ENCODE data around the gene BICRAL.
"Not testable (repeated sequence)": the region's sequence is repeated elsewhere in the genome, so short reads cannot be mapped to it uniquely, and the experiment has no call there.

The BICRAL gene

GRCh38 chr6:42880240-42880817 lies 98.5 kb downstream of the BICRAL start:
- Mint-ChIP-seq H3K4me1 (ENCODE audit: low read depth) (peaks cover 33% of the 10 kb centered on the region), H3K4me3 (peak overlapping the region; percentile 89), H3K36me3 (ENCODE audit: low read depth) (peaks cover 42% of the 10 kb centered on the region), H3K27ac (peak overlapping the region; percentile 98)
- not testable (repeated sequence) for H3K27me3 Mint-ChIP-seq, H3K9me3 Mint-ChIP-seq

DNA sequence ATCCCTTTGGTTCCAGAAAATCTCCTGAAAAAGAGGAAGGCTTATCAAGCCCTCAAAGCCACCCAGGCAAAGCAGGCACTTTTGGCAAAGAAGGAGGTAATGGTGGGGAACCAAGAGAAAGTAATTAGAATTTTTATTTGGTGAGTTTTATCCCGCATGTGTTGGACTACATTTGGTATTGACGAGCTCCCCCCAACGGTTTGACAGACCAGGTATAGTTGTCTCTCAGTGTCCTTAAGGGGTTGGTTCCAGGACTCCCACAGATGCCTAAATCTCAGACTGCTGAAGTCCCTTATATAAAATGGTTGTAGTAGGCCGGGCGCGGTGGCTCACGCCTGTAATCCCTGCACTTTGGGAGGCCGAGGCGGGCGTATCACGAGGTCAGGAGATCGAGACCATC lies 99.0 kb downstream of the BICRAL start:
- peak overlapping the region; percentile 89 for H3K4me3 Mint-ChIP-seq
- not testable (repeated sequence) for H3K9me3 Mint-ChIP-seq, H3K27me3 Mint-ChIP-seq
- peaks cover 36% of the 10 kb centered on the region for H3K4me1 Mint-ChIP-seq (ENCODE audit: low read depth)
- H3K36me3 Mint-ChIP-seq (ENCODE audit: low read depth) = peaks cover 47% of the 10 kb centered on the region
- peak overlapping the region; percentile 98 for H3K27ac Mint-ChIP-seq

DNA sequence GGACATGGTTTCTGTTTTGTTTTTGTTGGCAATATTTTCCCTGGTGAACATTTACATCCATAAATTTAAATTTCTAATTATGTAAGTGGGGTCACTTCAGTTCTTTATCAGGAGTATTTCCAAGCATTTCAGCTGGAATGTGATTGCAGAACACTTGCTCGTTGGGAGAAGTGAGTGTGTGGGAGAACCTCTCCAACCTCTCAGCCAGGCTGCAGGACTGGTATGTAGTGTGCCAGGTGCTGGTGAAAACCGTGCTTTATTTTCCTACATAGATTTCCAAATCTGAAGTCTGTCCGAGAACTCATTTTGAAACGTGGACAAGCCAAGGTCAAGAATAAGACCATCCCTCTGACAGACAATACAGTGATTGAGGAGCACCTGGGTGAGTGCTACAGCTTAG lies 103.8 kb downstream of the BICRAL start:
- Mint-ChIP-seq H3K27ac (no peak overlapping the region), H3K36me3 (ENCODE audit: low read depth) (peaks cover 69% of the 10 kb centered on the region), H3K27me3 (no peaks in the 10 kb centered on the region), H3K4me1 (ENCODE audit: low read depth) (peaks cover 54% of the 10 kb centered on the region), H3K4me3 (no peak overlapping the region), H3K9me3 (no peaks in the 10 kb centered on the region)

DNA sequence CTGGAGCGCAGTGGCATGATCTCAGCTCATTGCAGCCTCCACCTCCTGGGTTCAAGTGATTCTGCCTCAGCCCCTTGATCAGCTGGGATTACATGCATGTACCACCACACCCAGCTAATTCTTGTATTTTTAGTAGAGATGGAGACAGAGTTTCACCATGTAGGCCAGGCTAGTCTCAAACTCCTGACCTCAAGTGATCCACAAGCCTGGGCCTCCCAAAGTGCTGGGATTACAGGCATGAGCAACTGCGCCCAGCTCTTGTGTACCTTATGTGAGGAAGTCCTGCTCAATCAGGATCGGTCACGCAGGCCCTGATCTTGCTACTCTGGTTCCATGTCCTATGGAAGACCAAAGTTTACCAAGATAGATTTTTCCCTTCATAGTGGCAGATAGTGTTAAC lies 106.3 kb downstream of the BICRAL start:
- not testable (repeated sequence) for H3K27me3 Mint-ChIP-seq
- peak overlapping the region; percentile 23 for H3K4me3 Mint-ChIP-seq

GRCh38 chr6:42889815-42890214 lies 108.0 kb downstream of the BICRAL start:
- Mint-ChIP-seq H3K27me3 (no peaks in the 10 kb centered on the region), H3K4me1 (ENCODE audit: low read depth) (peaks cover 51% of the 10 kb centered on the region), H3K4me3 (peak overlapping the region; percentile 85), H3K36me3 (ENCODE audit: low read depth) (peaks cover 41% of the 10 kb centered on the region), H3K27ac (peak overlapping the region; percentile 85), H3K9me3 (no peaks in the 10 kb centered on the region)

More for the DNA sequence above, 106.3 kb downstream of the BICRAL start:
- H3K4me1 Mint-ChIP-seq (ENCODE audit: low read depth) = peaks cover 56% of the 10 kb centered on the region
- H3K9me3 Mint-ChIP-seq, H3K27ac Mint-ChIP-seq: not testable (repeated sequence)
- peaks cover 57% of the 10 kb centered on the region for H3K36me3 Mint-ChIP-seq (ENCODE audit: low read depth)

GRCh38 chr6:42890311-42891198 lies 108.7 kb downstream of the BICRAL start:
- peak overlapping the region; percentile 85 for H3K4me3 Mint-ChIP-seq

GRCh38 chr6:42891199-42891722 lies 109.4 kb downstream of the BICRAL start:
- H3K27ac Mint-ChIP-seq = peak overlapping the region; percentile 85
- peaks cover 48% of the 10 kb centered on the region for H3K4me1 Mint-ChIP-seq (ENCODE audit: low read depth)
- H3K36me3 Mint-ChIP-seq (ENCODE audit: low read depth) = peaks cover 29% of the 10 kb centered on the region
- H3K9me3 Mint-ChIP-seq = no peaks in the 10 kb centered on the region
- peak overlapping the region; percentile 85 for H3K4me3 Mint-ChIP-seq
- no peaks in the 10 kb centered on the region for H3K27me3 Mint-ChIP-seq

More at GRCh38 chr6:42890311-42891198, 108.7 kb downstream of the BICRAL start:
- H3K27ac Mint-ChIP-seq = peak overlapping the region; percentile 85
- H3K36me3 Mint-ChIP-seq (ENCODE audit: low read depth) = peaks cover 36% of the 10 kb centered on the region
- H3K4me1 Mint-ChIP-seq (ENCODE audit: low read depth) = peaks cover 50% of the 10 kb centered on the region
- no peaks in the 10 kb centered on the region for H3K27me3 Mint-ChIP-seq
- no peaks in the 10 kb centered on the region for H3K9me3 Mint-ChIP-seq

GRCh38 chr6:42894041-42894828 lies 112.4 kb downstream of the BICRAL start:
- H3K27me3 Mint-ChIP-seq; H3K4me3 Mint-ChIP-seq; H3K9me3 Mint-ChIP-seq; H3K36me3 Mint-ChIP-seq (ENCODE audit: low read depth): not testable (repeated sequence)
- H3K4me1 Mint-ChIP-seq (ENCODE audit: low read depth) = peaks cover 32% of the 10 kb centered on the region
- peak overlapping the region; percentile 20 for H3K27ac Mint-ChIP-seq

DNA sequence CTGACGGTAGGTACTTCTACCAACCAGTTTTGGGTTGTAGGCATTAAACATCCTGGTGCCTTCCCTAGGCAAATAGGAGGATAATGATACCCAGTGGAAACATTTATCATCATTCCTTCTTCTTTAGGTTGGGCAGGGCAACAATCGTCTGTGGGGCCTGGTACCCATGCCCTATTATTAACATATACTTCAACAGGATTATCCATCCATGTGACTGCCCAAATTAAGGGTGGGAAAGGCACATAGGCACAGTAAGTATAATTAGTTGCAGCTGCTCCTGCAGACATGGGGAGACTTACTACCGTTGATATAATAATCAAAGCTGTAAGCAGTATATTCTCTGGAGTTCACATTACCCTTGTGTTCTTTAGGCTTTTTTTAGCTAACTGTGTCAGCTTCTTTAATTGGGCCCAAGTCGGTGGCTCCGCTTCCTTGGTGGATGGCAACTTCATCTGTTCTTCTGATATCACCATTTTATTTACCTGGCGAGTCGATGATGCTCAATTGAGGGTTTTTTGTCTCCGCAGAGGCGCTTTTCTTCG lies 114.4 kb downstream of the BICRAL start:
- Mint-ChIP-seq H3K27ac (no peak overlapping the region), H3K36me3 (ENCODE audit: low read depth) (no peaks in the 10 kb centered on the region), H3K9me3 (no peaks in the 10 kb centered on the region), H3K4me3 (no peak overlapping the region), H3K27me3 (no peaks in the 10 kb centered on the region), H3K4me1 (ENCODE audit: low read depth) (peaks cover 16% of the 10 kb centered on the region)

GRCh38 chr6:42898891-42899361 lies 117.1 kb downstream of the BICRAL start:
- no peak overlapping the region for H3K4me3 Mint-ChIP-seq
- no peaks in the 10 kb centered on the region for H3K27me3 Mint-ChIP-seq
- H3K4me1 Mint-ChIP-seq (ENCODE audit: low read depth) = peaks cover 15% of the 10 kb centered on the region

DNA sequence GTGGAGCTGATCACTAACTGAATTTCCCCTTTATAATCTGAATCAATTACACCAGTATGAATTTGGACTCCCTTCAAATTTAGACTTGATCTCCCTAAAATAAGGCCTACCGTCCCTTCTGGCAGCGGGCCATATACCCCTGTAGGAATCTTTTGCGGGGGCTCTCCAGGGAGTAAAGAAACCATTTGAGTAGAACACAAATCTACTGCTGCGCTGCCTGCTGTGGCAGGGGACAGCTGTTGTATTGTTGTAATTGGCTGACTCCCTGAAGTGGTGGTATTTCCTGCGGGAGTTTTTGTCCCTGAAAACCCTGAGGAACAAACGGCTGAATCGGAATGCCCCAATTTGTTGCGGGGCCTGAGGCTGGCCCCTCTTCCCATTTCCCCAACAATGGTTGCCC lies 118.0 kb downstream of the BICRAL start:
- no peaks in the 10 kb centered on the region for H3K9me3 Mint-ChIP-seq
- no peaks in the 10 kb centered on the region for H3K27me3 Mint-ChIP-seq
- H3K4me1 Mint-ChIP-seq (ENCODE audit: low read depth) = peaks cover 12% of the 10 kb centered on the region
- H3K36me3 Mint-ChIP-seq (ENCODE audit: low read depth) = no peaks in the 10 kb centered on the region
- peak overlapping the region; percentile 3 for H3K27ac Mint-ChIP-seq
- no peak overlapping the region for H3K4me3 Mint-ChIP-seq

More at GRCh38 chr6:42898891-42899361, 117.1 kb downstream of the BICRAL start:
- H3K27ac Mint-ChIP-seq = no peak overlapping the region
- H3K9me3 Mint-ChIP-seq = no peaks in the 10 kb centered on the region
- no peaks in the 10 kb centered on the region for H3K36me3 Mint-ChIP-seq (ENCODE audit: low read depth)

- peak overlapping the region; percentile 1 for H3K4me3 Mint-ChIP-seq
- no peak overlapping the region for H3K27ac Mint-ChIP-seq
- H3K4me1 Mint-ChIP-seq (ENCODE audit: low read depth) = peaks cover 12% of the 10 kb centered on the region
- no peaks in the 10 kb centered on the region for H3K36me3 Mint-ChIP-seq (ENCODE audit: low read depth)
- H3K9me3 Mint-ChIP-seq = no peaks in the 10 kb centered on the region
- no peaks in the 10 kb centered on the region for H3K27me3 Mint-ChIP-seq
These were observed 119.7 kb downstream of the BICRAL start for GRCh38 chr6:42901538-42901957.

DNA sequence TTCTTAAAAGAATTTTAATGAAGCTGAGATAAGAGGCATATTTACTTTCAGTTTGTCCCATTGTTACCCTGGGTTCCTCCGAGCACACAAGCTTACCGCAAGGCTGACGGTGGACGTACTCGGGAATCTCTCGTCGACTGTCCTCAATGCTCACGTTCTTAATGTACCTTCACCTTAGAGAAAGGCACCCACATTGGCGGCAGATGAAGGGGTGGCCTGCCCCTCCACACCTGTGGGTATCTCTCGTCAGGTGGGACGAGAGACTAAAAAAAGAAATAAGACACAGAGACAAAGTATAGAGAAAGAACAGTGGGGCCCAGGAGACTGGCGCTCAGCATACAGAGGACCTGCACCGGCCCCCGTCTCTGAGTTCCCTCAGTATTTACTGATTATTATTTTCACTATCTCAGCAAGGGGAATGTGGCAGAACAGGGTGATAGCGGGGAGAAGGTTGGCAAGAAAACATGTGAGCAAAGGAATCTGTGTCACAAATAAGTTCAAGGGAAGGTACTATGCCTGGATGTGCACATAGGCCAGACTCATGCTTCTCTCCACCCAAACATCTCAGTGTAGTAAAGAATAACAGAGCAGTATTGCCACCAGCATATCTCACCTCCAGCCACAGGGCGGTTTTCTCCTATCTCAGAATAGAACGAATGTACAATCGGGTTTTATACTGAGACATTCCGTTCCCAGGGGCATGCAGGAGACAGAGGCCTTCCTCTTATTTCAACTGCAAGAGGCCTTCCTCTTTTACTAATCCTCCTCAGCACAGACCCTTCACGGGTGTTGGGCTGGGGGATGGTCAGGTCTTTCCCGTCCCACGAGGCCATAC lies 120.8 kb downstream of the BICRAL start:
- peaks cover 12% of the 10 kb centered on the region for H3K4me1 Mint-ChIP-seq (ENCODE audit: low read depth)
- not testable (repeated sequence) for H3K27me3 Mint-ChIP-seq

GRCh38 chr6:42904467-42904866 lies 122.6 kb downstream of the BICRAL start:
- Mint-ChIP-seq H3K4me1 (ENCODE audit: low read depth) (peaks cover 12% of the 10 kb centered on the region), H3K36me3 (ENCODE audit: low read depth) (no peaks in the 10 kb centered on the region), H3K4me3 (no peak overlapping the region), H3K27ac (no peak overlapping the region), H3K9me3 (no peaks in the 10 kb centered on the region), H3K27me3 (no peaks in the 10 kb centered on the region)

More for the DNA sequence above, 120.8 kb downstream of the BICRAL start:
- not testable (repeated sequence) for H3K4me3 Mint-ChIP-seq; H3K36me3 Mint-ChIP-seq (ENCODE audit: low read depth); H3K27ac Mint-ChIP-seq; H3K9me3 Mint-ChIP-seq
